ENCODE results near the gene MGAM2. TPM values are rescaled to one million over a fixed set of nuclear protein-coding genes. Genes with fewer than 3 reads are reported as not detected.

The MGAM2 gene
- total and polyA plus RNA-seq, 2 donors (not counting 1 experiment from before 2014, with no cell fraction given) = not detected

- no peak overlapping the region for H3K4me3 Mint-ChIP-seq
- WGBS (ENCODE audit: insufficient coverage) = 100% methylated on average over 1 of the region's 4 CpGs
- H3K27me3 ChIP-seq (replicated peaks in 1 of 4; ENCODE audit: control extremely low read depth in 1 of 4, control insufficient read depth in 3 of 4, insufficient read depth in 4 of 4, low read length in 3 of 4) = no peaks in the 10 kb centered on the region
- ChIA-PET POLR2A (no interaction called here), CTCF (no interaction called here)
- intact Hi-C loops (cut with micrococcal nuclease) = no loop called here
- H2AFZ ChIP-seq (ENCODE audit: insufficient read depth, low read depth, low read length, poor library complexity, severe bottlenecking) = no peak overlapping the region
- no peaks in the 10 kb centered on the region for H3K9me3 Mint-ChIP-seq (ENCODE audit: insufficient read depth)
- H3K27ac ChIP-seq (ENCODE audit: low read length in 2 of 2) = no peak overlapping the region
- no peaks in the 10 kb centered on the region for H4K20me1 ChIP-seq (ENCODE audit: control insufficient read depth, insufficient read depth, low read length, poor library complexity, severe bottlenecking)
- no peaks in the 10 kb centered on the region for H3K27me3 Mint-ChIP-seq
- H3K79me2 ChIP-seq (ENCODE audit: control insufficient read depth, insufficient read depth, low read length) = no peaks in the 10 kb centered on the region
- H3K9ac ChIP-seq (ENCODE audit: low read length) = no peak overlapping the region
- TF ChIP-seq EZH2 (IDR thresholded peaks at IDR 0.05; ENCODE audit: borderline replicate concordance, insufficient read depth, low read depth, low read length, poor library complexity, severe bottlenecking) (no peak), CTCF (IDR thresholded peaks at IDR 0.05) (no peak)
- no peaks in the 10 kb centered on the region for H3K9me3 ChIP-seq (ENCODE audit: control extremely low read depth in 1 of 3, control insufficient read depth in 2 of 3, insufficient read depth in 1 of 3, low read length in 2 of 3)
- ATAC-seq (ENCODE audit: low read depth) = no peak
- H3K4me1 Mint-ChIP-seq = no peaks in the 10 kb centered on the region
- H3K4me2 ChIP-seq (replicated peaks; ENCODE audit: low read depth, low read length, poor library complexity, severe bottlenecking) = no peak overlapping the region
- no peaks in the 10 kb centered on the region for H3K4me1 ChIP-seq (ENCODE audit: control insufficient read depth in 2 of 2, insufficient read depth in 2 of 2, low read length in 2 of 2)
- no peak overlapping the region for H3K4me3 ChIP-seq (ENCODE audit: control extremely low read depth in 1 of 5, extremely low read depth in 1 of 5, insufficient read depth in 1 of 5, low read depth in 2 of 5, low read length in 4 of 5)
- no peak overlapping the region for H3K27ac Mint-ChIP-seq
- DNase-seq = no peak
- no peaks in the 10 kb centered on the region for H3K36me3 ChIP-seq (replicated peaks in 1 of 2; ENCODE audit: control extremely low read depth in 1 of 2, control insufficient read depth in 1 of 2, extremely low read depth in 1 of 2, insufficient read depth in 2 of 2, low read length in 1 of 2)
Observed at GRCh38 chr7:142172932-142173331, 61.4 kb downstream of the MGAM2 start.

- no peaks in the 10 kb centered on the region for H3K79me2 ChIP-seq (ENCODE audit: control insufficient read depth, insufficient read depth, low read length)
- DNase-seq = no peak
- no peak for ATAC-seq (ENCODE audit: low read depth)
- H4K20me1 ChIP-seq (ENCODE audit: control insufficient read depth, insufficient read depth, low read length, poor library complexity, severe bottlenecking) = no peaks in the 10 kb centered on the region
- H3K4me2 ChIP-seq (replicated peaks; ENCODE audit: low read depth, low read length, poor library complexity, severe bottlenecking) = no peak overlapping the region
- H3K9ac ChIP-seq (ENCODE audit: low read length) = no peak overlapping the region
- no peaks in the 10 kb centered on the region for H3K9me3 ChIP-seq (ENCODE audit: control extremely low read depth in 1 of 3, control insufficient read depth in 2 of 3, insufficient read depth in 1 of 3, low read length in 2 of 3)
- TF ChIP-seq CTCF (IDR thresholded peaks at IDR 0.05) = no peak
- TF ChIP-seq EZH2 (IDR thresholded peaks at IDR 0.05; ENCODE audit: borderline replicate concordance, insufficient read depth, low read depth, low read length, poor library complexity, severe bottlenecking) = no peak
- intact Hi-C loops (cut with micrococcal nuclease) = no loop called here
- H3K4me3 ChIP-seq (ENCODE audit: control extremely low read depth in 1 of 5, extremely low read depth in 1 of 5, insufficient read depth in 1 of 5, low read depth in 2 of 5, low read length in 4 of 5) = no peak overlapping the region
- no peaks in the 10 kb centered on the region for H3K36me3 ChIP-seq (replicated peaks in 1 of 2; ENCODE audit: control extremely low read depth in 1 of 2, control insufficient read depth in 1 of 2, extremely low read depth in 1 of 2, insufficient read depth in 2 of 2, low read length in 1 of 2)
- CTCF ChIA-PET = no interaction called here
- Mint-ChIP-seq H3K27me3 (no peaks in the 10 kb centered on the region), H3K27ac (no peak overlapping the region), H3K4me3 (no peak overlapping the region), H3K9me3 (ENCODE audit: insufficient read depth) (no peaks in the 10 kb centered on the region), H3K4me1 (no peaks in the 10 kb centered on the region)
- no peak overlapping the region for H2AFZ ChIP-seq (ENCODE audit: insufficient read depth, low read depth, low read length, poor library complexity, severe bottlenecking)
- no peak overlapping the region for H3K27ac ChIP-seq (ENCODE audit: low read length in 2 of 2)
- H3K4me1 ChIP-seq (ENCODE audit: control insufficient read depth in 2 of 2, insufficient read depth in 2 of 2, low read length in 2 of 2) = no peaks in the 10 kb centered on the region
- WGBS (ENCODE audit: insufficient coverage) = no CpG with 5 or more reads among the region's 2 CpGs
- POLR2A ChIA-PET = no interaction called here
- no peaks in the 10 kb centered on the region for H3K27me3 ChIP-seq (replicated peaks in 1 of 4; ENCODE audit: control extremely low read depth in 1 of 4, control insufficient read depth in 3 of 4, insufficient read depth in 4 of 4, low read length in 3 of 4)
Observed at GRCh38 chr7:142174441-142174840, 62.9 kb downstream of the MGAM2 start.
